NCI-H526 (cell line): ENCODE results near the gene SSBP3.
"Not testable (repeated sequence)": the region's sequence is repeated elsewhere in the genome, so short reads cannot be mapped to it uniquely, and the experiment has no call there.

ENCODE experiments used
- DNase-seq, 2 experiments: peaks; one replicate each; lab custom pipeline; 2025; lab: John Stamatoyannopoulos, UW

The SSBP3 gene

DNA sequence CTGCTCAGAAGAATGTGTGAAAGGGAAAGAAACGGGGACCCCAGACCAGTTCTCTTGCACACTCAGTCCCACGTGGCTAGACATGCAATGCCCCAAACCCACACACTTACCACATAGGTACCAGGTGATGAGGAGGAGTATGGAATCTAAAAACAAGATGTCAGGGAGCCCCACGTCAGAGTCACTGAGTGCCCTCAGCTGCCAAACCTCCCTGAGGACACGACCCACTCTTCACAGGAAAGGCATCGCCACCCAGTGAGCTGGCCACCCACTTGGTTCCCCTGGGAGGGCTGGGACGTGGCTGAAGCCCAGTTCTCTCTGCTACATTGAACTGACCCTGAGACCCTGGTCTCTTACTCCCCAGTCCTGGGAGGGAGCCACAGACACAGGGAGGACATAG lies 164.8 kb downstream of the SSBP3 start:
- no peak for DNase-seq

DNA sequence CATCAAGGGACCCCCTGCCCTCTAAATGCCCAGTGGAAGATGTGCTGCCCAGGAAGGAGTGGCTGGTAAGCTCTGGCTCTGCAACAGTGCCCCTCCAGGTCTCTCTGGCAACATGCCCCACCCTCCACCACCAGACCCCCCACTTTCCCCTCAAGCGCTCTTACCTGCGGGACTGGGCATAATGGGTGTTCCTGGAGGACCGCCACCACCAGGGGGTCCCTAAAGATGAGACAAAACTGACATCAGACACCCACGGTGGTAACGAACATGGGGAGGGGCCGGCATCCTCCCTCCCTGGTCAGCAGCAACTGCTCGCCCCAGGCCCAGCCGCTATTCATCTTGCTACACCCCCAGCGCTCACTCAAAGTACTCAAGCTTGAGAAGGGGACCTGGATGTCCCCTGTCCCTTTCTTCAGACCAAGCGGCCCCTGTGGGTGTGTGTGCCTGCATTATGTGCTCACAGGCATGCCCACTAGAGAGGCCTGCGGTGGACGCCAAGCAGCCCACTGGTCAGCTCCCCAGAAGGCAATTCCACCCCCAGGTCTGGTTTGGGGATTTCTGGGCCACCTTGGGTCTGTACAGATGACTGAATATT lies 165.4 kb downstream of the SSBP3 start:
- DNase-seq, result no peak

DNA sequence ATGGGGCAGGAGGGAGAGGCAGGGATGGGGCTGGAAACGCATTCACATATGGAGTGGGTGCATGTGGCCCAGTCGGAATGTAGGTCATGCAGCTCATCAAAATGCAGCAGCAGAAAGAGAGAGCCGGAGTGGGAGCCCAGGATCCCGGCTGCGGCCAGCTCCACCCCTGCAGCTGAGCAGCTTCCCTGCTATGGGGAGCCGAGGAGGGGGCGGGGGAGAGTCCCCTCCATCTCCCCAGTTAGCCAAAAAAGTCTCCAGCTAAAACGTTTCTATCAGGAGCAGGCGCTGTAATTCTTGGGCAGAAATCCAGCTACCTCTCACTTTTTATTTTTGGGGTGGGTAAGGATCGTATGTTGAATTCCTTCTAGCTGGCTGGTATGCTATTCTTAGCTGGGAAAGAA lies 166.6 kb downstream of the SSBP3 start:
- DNase-seq, result no peak

DNA sequence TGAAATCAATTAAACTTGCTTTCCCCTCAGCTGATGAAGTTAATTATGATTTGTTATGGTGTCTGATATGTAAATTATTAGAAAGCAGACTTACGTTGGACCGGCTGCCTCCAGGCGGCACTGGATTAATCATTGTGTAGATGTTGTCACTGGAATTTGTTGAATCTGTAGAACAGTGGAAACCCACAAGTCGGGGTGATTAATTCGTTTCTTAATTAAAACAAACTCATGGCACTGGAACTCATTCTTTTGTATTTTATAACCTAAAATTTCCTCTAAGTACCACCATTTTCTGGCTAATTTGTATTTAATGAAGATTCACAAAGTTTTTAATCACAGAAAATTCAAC lies 167.2 kb downstream of the SSBP3 start:
- DNase-seq, result no peak

DNA sequence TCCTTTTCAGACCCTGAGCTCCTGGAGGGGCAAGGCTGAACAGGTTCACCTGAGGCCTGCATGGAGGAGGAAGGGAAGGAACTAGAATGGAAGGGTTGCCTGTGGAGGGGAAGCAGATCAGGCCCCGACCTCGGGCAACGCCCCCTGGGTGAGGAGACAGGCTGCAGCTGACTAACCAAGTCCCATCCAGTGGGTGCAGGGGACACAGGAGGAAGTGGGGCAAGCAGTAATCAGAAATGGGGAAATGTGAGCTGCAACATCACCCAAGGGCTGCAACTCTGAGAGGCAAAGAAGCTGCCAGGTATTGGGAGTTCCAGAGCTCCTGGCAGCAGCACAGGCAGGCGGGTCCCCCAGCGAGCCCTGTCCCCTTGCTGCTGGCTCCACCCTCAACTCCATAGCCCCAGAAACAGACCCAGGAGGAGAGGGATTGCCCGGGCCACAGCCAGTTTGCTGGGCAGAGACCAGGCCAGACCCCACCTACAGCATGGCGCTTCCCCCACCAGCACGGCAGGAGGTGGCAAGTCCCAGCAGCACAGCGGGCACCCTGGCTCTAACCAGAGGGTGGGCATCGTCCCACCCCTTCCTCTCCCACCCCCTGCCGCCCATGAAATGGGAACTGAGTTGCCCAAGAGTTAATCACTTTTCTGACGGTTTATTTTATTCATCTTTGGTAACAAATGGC lies 167.7 kb downstream of the SSBP3 start:
- DNase-seq, result no peak

DNA sequence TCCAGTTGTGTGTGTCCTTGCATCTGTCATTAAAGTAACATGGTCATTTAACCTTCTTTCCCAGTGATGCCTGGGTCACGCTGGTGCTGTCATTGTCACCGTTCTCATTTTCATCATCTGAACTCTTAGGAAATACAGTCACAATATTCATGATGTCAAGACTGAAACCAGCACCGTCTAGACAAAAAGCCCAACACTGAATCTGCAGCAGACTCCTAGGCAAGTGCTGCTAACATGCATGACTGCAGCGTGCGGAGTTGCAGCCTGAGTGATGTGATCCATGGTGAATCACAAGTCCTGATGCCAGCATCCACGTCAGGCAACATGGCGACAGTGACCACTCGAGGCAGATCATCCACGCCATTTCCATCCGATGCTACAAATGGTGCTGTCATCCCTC lies 168.6 kb downstream of the SSBP3 start:
- no peak for DNase-seq

DNA sequence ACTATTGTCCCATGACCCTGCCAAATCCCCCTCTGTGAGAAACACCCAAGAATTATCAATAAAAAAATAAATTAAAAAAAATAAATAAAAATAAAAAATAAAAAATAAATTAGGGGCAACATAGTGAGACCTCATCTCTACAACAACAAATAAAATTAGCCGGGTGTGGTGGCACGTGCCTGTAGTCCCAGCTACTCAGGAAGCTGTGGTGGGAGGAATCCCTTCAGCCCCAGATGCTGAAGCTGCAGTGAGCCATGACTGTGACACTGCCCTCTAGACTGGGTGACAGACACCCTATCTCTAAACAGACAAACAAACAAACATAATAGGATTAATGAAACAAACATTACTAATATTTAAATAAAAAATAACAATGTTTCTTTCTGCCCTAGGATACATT lies 171.9 kb downstream of the SSBP3 start:
- DNase-seq, result no peak

DNA sequence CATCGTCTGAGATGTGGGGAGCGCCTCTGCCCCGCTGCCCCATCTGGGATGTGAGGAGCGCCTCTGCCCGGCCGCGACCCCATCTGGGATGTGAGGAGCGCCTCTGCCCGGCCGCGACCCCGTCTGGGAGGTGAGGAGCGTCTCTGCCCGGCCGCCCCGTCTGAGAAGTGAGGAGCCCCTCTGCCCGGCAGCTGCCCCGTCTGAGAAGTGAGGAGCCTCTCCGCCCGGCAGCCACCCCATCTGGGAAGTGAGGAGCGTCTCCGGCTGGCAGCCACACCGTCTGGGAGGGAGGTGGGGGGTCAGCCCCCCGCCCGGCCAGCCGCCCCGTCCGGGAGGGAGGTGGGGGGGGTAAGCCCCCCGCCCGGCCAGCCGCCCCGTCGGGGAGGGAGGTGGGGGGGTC lies 173.0 kb downstream of the SSBP3 start:
- DNase-seq, result not testable (repeated sequence)

DNA sequence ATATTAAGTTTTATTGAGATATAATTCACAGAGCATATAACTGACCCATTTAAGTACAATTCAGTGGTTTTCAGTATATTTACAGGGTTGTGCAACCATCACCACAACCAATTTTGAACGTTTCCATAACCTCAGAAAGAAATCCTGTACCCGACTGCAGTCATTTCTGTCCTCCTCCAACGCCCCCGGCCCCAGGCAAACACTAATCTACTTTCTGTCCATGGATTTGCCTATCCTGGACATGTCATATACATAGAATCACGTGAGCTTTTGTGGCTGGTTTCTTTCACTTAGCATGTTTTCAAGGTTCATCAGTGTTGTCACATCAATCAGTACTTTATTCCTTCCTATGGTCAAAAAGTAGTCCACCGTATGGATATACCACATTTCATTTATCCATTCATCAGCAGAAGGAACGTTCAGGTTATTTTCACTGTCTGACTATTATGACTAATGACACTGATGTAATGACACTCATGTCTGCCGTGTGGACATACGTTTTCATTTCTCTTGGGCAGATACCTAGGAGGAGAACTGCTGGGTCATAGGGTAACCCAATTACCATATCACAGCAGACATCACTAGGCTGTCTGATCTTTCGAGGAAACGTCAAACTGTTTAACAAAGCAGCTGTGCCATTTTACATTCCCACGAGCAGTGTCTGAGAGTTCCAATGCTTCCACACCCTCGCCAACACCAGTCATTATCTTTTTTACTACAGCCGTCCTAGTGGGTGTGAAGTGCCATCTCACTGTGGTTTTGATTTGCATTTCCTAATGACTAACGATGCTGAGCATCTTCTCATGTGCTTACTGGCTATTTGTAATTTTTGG lies 175.5 kb downstream of the SSBP3 start:
- no peak for DNase-seq

DNA sequence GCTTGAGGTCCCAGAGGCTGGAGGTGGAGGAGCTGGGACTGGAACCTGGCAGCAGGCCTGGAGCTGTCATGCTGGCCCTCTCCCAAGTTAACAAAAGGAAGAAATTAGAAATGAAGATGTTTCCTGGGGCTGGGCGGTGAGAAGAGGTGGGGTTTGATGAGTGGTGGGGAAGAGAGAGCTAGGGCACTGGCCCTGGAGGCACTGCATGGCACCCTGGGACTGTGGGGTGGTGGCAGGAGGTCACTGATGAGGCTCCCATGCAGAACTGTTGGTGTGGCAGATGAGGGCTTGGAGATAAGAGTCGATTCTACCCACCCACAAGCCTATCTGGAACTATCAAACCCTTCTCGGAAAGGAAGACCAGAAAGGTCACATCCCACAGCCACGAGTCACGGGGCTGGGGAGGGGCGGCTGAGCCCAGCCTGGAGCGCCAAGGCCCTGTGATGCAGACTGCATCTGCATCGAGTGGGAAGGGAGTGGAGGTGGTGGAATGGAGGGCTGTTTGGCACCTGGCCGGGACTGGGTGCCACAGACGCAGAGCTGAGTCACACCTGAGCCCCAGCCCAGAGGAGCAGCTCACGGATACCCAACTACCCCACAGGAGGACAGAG lies 176.8 kb downstream of the SSBP3 start:
- no peak for DNase-seq

DNA sequence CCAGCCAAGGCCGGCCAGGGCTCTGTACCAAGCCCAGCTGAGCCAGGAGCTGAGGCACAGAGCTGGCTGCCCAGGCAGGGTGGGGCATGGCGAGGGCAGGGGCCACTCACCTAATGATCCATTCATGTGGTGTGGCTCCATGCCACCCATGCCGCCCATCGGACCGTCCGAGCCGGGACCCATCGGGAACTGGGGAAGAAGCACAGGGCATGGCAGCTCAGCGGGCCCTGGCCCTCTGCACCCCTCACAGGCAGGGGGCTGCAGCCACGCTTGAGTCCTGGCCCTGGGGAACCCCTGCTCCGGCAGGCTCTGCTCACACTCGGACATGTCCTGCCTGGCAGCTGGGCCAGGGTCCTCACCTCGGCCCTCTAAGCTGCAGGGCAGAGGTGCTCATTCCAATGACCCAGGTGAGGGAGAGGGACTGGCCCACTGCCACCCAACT lies 177.5 kb downstream of the SSBP3 start:
- DNase-seq, result no peak

DNA sequence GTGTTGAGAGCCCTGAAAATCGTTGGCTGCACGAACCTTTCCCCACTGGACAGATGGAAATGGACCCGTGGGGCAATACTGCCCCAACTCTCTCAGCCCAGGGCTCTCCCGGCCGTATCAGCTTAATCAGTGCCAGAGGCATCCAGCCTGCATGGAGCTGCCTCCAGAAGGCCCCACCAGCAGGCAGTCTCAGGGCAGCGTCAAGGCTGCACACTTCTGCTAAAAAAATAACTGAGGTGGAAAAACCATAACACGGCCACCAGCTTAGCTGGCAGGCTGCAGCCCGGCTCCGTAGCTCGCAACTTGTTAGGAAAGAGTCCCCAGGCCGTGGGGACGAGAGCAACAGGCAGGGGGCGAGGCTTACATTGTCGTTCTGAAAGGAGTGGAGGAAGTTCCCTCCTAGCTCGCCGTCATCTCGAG lies 178.3 kb downstream of the SSBP3 start:
- no peak for DNase-seq

DNA sequence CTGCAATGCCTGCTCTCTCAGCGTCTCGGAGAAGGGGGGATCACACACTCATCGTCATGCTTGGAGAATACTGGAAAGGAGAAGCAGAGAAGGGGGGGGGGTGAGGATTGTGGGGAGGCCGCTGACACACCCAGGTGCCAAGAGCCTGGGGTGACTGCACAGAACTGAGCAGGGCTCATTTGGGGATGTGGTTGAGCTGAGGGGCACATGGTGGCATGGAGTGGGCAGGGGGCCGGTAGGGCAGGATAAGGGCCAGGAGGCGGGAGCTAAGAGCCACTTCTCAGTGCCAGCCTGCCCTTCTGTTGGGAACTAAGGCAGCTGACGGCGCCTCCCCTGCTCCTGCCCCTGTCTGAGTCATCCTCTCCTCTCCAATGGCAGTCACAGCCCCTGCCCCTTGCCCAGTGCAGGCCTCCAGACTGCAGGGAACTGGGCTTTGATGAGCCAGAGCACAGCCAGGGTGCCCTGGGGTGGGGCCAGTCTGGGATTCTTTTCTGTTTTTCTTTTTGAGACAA lies 179.0 kb downstream of the SSBP3 start:
- no peak for DNase-seq

DNA sequence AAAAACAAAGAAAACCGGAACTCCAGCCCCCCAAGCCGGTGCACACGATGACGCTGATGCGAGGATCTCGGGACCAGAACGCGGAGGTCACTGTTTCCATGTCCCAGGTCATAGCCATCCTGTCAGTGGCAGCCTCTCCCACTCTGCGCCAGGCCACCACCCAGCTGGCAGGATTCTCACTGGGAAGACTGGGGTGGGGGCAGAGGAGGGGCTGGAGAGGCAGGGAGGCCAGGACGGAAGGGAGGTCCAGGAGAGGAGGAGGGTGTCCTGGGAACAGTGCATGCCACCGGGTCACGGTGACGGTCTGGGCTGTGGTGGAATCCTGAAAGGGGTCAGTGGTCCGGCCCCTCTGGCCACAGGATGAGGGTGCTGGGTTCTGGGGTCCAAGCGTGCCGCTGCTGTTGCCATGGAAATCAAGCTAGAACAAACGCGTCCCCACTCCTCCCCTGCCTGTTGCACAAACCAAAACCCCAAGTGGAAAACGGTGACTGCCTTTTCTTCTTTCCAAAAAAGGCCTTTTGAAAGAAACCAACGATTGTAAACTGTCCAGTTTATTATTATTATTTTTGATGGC lies 180.1 kb downstream of the SSBP3 start:
- no peak for DNase-seq

DNA sequence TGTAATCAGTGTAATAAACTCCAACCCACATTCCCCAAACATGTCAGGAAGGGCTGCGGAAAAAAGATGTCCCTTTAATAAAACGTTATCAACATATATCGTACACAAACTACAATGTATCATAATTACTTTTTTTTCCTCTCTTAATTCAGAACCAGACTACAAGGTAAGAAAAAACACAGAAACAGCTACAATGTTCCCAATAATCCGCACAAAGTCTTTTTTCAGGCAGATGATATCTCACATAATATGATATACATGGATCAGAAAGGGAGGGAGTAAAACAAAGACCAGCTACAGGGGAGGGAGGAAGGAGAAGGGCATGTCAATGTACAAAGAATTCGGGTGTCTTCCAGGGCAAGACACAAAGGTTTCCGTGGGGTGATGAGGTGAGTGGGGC lies 180.8 kb downstream of the SSBP3 start:
- DNase-seq, result no peak

DNA sequence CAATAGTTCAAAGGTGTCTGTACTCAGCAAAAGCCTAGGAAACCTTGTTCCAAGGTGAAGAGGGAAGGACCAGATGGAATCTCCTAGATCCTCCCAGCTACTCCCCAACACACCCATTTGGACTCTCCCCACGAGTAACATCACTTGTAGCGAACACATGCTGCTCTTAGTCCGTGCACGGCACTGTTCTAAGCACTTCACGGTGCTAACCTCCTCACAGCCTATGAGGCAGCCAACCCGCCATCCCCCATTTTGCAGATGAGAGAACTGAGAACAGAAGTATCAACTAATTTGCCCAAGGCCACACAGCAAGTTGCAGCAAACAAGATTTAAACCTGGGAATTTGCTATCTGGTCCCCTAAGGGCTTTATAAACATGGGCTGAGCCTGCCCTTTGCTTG lies 182.0 kb downstream of the SSBP3 start:
- no peak for DNase-seq

DNA sequence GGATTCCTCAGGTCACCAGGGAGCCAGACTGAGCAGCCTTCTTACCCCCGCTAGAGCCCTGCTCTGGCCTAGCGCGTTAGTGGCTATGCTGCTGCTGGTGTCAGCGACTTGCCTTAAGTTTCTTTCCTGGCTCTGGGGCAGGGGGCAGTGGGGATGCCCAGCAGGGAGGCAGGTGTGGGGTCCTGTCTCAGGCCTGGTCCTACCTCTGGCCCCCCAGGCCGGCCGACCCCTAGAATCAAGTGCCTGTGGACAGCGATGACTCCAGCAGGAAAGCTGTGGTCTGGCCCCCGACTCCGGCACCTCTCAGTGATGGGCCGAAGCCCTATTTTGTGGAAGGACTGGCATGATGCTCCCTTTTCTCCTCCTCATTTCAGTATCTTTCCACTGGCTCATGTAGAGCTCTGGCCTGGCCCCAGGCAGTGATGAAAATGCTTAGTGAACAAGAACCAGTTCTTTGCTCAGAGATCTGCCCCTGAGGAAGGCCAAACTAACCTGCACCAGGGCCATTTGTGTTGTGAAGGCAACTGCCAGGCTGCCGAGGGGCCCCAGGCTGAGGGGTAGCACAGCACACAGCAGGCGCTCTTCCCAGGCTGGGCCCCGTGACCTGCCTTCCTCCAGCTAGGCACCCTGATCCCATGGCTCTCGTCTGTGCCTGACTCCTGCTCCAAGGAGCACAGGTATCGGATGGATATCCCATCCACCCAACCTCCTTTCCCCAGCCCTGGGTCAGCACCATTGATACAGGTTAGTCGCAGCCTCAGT lies 182.6 kb downstream of the SSBP3 start:
- no peak for DNase-seq

DNA sequence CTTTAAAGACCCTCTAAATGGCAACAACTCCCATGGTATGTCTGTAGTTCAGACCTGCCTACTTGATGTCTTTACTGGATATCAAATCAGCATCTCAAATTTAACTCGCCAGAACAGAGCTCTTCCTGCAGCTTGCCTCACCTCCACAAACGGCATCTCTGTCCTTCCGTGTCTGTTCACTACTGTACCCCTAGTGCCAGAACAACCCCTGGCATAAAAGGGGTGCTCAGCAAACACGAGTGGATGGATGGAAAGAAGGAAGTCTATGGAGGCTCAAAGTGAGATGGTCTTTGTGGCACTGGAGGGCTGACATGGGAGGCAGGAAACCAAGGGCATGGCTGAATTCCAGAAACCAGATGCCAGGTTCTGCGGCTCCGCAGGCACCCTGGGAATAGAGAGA lies 183.5 kb downstream of the SSBP3 start:
- no peak for DNase-seq

DNA sequence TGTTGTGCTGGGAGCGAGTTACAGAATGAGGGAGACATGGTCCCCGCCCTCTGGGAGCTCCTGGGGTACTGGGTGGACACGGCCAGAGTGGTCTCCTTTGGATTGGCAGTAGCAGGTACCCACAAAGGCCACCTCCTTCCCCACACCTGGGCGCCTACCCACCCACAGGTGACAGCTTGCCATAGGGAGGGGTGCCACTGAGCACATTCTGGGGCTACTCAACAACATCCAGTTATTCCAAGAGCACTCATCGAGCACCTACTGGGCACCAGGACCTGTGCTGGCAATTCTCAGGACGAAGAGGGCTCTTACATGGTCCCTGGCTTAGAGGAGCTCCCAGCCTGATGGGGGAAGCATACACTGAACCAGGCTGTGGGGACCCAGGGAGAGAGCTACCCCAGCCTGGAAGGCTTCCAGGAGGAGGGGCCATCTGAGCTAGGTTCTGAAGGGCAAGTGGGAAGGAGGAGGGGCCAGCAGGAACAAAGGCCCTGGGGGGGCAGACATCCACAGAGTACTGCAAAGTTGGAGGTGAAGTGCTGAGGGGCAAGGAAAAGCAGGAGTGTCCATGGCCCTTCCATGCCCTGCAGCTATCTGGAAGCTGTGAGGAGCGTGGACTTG lies 184.2 kb downstream of the SSBP3 start:
- DNase-seq, result no peak

DNA sequence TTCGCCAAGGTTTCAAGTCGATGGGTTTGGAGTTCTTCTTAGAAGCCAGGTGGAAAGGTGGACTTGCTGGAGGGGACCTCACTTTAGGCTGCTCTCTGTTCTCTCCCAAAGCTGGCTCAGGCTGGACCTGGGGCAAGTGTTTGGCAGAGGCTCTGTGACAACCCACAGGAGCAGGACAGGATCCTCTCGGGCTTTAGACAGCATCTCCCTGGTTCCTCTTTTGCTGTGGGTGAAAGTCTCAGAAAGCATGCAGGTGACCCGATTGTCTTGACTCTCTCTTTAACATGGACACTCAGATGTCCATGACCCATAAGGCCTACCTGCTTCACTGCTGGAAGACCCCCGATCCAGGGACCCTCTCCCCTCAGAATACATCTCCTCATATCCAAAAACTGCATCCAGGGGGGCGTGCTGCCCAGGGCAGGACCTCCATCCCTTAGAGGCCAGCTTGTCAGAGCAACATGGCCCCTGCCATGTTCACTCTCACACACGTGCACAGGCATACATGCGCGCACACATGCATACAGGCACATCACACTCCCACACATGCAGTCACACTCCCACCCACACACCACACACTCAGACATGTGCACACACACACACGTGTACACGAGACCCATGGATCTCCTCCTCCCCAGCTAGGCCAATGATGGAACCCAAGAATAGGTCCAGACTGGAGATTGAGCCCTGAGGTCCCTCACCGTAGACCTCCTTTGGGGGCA lies 184.9 kb downstream of the SSBP3 start:
- no peak for DNase-seq
